HEK293 (cell line): Measurements from ENCODE around the gene APLP2.

Source experiments
- BCL11A ChIP-seq: fragments of 450-650 bp; formaldehyde crosslinking; IDR thresholded peaks from 2 replicates; pipeline ENCODE4 v1.5.1; 2016; ENCODE audit warnings: low read depth, missing biosample characterization, missing genetic modification characterization
- ZBTB8A ChIP-seq: fragments of 450-650 bp; formaldehyde crosslinking; IDR thresholded peaks from 2 replicates; pipeline ENCODE4 v1.5.1; 2016; ENCODE audit warnings: missing biosample characterization, missing genetic modification characterization
- ZNF274 ChIP-seq, 2 experiments: fragments of 200-500 bp in 1 of 2; fragments of 450-650 bp in 1 of 2; sonication (Bioruptor generic) in 1 of 2; formaldehyde crosslinking in 1 of 2; IDR thresholded peaks; 2 replicates each; pipeline versions ENCODE4 v1.5.1 to v1.6.1; 2014 to 2016; ENCODE audit warnings: borderline replicate concordance in 1 of 2, inconsistent platforms in 1 of 2, low read length in 1 of 2, missing biosample characterization in 1 of 2, missing genetic modification characterization in 1 of 2
- ZNF777 ChIP-seq: fragments of 450-650 bp; formaldehyde crosslinking; IDR thresholded peaks from 2 replicates; pipeline ENCODE4 v1.5.1; 2017; ENCODE audit warnings: missing biosample characterization, missing genetic modification characterization, borderline replicate concordance
- ZSCAN16 ChIP-seq: fragments of 450-650 bp; formaldehyde crosslinking; IDR thresholded peaks from 2 replicates; pipeline ENCODE4 v1.5.1; 2016; ENCODE audit warnings: missing biosample characterization, missing genetic modification characterization

DNA sequence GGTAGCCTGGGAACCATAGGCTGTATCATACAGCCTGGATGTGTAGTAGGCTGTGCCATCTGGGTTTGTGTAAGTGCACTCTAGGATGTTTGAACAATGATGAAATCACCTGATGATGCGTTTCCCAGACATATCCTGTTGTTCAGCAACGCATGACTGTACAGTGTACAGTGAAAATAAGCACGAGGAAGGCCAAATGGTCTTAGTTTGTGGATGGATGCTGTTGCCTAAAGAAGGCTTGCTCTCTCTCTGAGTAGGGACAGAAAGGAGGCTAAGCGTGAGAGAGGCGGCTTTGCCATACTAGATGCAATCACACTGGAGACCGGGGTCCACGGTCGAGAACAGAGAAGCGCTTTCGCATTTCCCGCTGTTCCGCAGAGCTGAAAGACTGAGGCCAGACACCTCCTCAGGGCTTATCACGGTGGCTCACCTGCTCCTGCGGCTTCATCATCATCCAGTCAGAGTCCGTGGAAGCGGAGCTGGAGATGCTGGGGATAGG, 27.6 kb upstream of the APLP2 start:
- TF ChIP-seq ZNF274 (IDR thresholded peaks at IDR 0.05; ENCODE audit: low read length) = no peak
- no peak for TF ChIP-seq ZNF274 (tag by site-specific recombination; IDR thresholded peaks at IDR 0.05; ENCODE audit: borderline replicate concordance)
- TF ChIP-seq ZSCAN16 (tag by site-specific recombination) = no peak
- TF ChIP-seq BCL11A (tag by site-specific recombination) = no peak
- TF ChIP-seq ZNF777 (tag by site-specific recombination) = no peak
- no peak for TF ChIP-seq ZBTB8A (tag by site-specific recombination)
